HG03135 (cell line): ENCODE data around the gene SHQ1.
"Not testable (repeated sequence)": the region's sequence is repeated elsewhere in the genome, so short reads cannot be mapped to it uniquely, and the experiment has no call there.

Experiments
- ATAC-seq: cut with Tn5 transposase; IDR thresholded peaks from one replicate; pipeline ENCODE4 v1.9.1; 2021; ENCODE audit warnings: mild to moderate bottlenecking, moderate library complexity; ENCODE audit not compliant: unreplicated experiment

SHQ1 gene

GRCh38 chr3:72722930-72723726, 125.1 kb downstream of the SHQ1 start:
- no peak for ATAC-seq

DNA sequence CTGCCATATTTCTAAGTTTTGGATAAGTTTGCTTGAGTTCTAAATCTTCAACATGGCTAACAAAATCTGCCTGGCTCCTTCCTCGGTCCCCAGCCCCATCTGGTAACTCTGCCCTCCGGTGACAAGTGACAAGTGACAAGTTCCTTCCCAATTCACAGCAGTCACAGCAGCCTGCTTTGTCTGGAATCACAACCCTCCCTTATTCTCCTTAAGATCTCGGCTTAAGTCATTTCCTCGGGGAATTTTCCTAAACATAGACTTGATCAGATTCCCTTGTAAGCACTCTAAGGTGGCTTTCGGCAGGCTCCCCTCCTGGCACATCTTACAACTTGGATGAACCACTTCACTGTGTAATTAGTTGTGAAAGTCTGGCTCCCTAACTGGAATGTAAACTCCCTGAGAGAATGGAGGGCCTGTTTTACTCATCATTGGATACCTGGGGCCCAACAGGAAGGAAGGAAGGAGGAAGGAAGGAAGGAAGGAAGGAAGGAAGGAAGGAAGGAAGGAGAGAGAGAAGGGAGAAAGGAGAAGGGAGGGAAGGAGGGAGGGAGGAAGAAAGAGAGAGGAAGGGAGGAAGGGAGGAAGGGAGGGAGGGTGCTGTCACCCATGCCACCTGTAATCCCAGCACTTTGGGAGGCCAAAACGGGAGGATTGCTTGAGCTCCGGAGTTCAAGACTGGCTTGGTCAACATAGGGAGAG, 126.4 kb downstream of the SHQ1 start:
- ATAC-seq, result no peak

- ATAC-seq, result no peak
These were observed 127.7 kb downstream of the SHQ1 start for GRCh38 chr3:72720566-72720965.

DNA sequence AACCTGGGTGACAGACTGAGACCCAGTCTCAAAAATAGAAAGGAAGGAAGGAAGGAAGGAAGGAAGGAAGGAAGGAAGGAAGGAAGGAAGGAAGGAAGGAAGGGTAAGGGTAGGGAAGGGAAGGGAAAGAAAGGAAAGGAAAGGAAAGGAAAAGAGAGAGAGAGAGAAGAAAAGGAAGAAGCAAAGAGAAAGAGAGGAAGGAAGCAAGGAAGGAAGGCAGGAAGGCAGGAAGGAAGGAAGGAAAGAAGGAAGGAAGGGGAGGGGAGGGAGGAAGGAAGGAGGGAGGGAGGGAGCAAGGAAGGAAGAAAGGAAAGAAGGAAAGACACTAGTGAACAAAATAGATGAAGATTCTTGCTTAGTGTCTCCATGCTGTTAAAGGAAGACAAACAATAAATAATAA, 129.1 kb downstream of the SHQ1 start:
- ATAC-seq, result no peak

GRCh38 chr3:72714135-72714534, 134.1 kb downstream of the SHQ1 start:
- ATAC-seq, result not testable (repeated sequence)

DNA sequence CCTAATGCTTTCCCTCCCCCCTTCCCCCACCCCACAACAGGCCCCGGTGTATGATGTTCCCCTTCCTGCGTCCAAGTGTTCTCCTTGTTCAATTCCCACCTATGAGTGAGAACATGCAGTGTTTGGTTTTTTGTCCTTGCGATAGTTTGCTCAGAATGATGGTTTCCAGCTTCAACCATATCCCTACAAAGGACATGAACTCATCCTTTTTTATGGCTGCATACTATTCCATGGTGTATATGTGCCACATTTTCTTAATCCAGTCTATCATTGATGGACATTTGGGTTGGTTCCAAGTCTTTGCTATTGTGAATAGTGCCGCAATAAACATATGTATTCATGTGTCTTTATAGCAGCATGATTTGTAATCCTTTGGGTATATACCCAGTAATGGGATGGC, 137.8 kb downstream of the SHQ1 start:
- not testable (repeated sequence) for ATAC-seq

DNA sequence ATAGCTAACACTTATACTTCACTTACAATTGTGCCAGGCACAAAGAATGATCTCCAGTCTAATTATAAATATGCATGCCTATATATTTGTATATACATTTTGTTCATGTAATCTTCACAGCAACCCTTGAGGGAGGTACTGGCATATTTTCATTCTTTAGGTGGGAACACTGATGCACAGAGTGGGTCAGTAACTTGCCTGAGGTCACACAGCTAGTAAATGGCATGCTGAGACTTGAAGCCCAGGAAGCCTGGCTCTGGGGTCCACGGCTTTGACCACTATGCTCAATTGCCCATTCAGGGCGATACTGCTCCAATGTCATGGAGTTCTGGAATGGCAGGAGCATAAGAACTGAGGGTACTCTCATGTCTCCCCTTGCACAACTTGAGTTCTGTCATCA, 139.8 kb downstream of the SHQ1 start:
- ATAC-seq, result no peak

DNA sequence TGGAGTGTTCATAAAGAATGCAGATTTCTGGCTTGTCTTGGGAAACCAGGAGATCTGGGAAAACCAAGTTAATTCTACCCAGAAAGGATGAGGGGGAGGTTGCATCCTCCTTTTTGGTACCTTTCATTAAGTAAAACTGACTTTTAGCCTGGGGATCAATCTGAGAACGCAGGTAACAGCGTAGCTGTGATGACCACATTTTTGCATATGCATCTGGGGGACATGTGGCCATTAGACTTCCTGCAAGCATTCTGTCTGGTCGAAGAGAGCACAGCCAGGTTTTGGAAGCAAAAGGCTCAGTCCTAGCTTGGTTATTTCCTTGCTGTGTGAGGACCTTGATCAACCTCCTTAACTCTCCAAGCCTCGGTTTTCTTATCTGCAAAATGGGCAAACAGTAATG, 145.2 kb downstream of the SHQ1 start:
- ATAC-seq, result no peak

GRCh38 chr3:72702390-72702789, 145.9 kb downstream of the SHQ1 start:
- no peak for ATAC-seq

GRCh38 chr3:72700106-72700505, 148.1 kb downstream of the SHQ1 start:
- no peak for ATAC-seq

GRCh38 chr3:72699631-72700030, 148.6 kb downstream of the SHQ1 start:
- no peak for ATAC-seq
